Measurements from ENCODE around the gene SCMH1.

DNA sequence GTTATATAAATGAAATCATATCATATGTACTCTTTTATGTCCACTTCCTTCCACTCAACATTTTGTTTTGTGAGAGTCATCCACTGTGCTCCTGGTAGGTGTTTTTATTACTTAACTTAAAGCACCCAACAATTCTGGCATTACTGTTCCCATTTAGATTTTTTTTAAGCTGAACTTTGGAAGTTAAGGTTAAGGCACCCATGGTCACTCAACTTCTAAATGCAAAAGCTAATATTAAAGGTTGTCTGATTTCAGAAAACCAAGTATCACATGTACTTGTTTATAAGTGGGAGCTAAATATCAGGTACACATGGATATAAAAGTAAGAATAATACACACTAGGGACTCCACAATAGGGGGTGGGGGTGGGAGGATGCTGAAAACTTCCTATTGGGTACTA lies 42.7 kb downstream of the SCMH1 start:
- TF ChIP-seq, protein P1, sequence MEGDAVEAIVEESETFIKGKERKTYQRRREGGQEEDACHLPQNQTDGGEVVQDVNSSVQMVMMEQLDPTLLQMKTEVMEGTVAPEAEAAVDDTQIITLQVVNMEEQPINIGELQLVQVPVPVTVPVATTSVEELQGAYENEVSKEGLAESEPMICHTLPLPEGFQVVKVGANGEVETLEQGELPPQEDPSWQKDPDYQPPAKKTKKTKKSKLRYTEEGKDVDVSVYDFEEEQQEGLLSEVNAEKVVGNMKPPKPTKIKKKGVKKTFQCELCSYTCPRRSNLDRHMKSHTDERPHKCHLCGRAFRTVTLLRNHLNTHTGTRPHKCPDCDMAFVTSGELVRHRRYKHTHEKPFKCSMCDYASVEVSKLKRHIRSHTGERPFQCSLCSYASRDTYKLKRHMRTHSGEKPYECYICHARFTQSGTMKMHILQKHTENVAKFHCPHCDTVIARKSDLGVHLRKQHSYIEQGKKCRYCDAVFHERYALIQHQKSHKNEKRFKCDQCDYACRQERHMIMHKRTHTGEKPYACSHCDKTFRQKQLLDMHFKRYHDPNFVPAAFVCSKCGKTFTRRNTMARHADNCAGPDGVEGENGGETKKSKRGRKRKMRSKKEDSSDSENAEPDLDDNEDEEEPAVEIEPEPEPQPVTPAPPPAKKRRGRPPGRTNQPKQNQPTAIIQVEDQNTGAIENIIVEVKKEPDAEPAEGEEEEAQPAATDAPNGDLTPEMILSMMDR (IDR thresholded peaks at IDR 0.05; ENCODE audit: low read depth, low read length, poor library complexity, severe bottlenecking), result no peak
- TF ChIP-seq EZH2phosphoT487 (IDR thresholded peaks at IDR 0.05; ENCODE audit: borderline replicate concordance, low read length), result no peak
